Measurements from ENCODE around the gene APMAP. TPM values are rescaled to one million over a fixed set of nuclear protein-coding genes. Genes with fewer than 3 reads are reported as not detected.
"Not testable (repeated sequence)": the region's sequence is repeated elsewhere in the genome, so short reads cannot be mapped to it uniquely, and the experiment has no call there.

The APMAP gene
- total RNA-seq, 1 donor from 2014 or later: 48.8 TPM

GRCh38 chr20:24953621-24954133 lies 38.9 kb downstream of the APMAP start:
- DNase-seq (ENCODE audit: low spot score): no peak
- Mint-ChIP-seq H3K9me3 (no peaks in the 10 kb centered on the region), H3K27ac (peak overlapping the region; percentile 80), H3K27me3 (ENCODE audit: low read depth) (no peaks in the 10 kb centered on the region), H3K36me3 (ENCODE audit: low read depth) (peaks cover 75% of the 10 kb centered on the region), H3K4me3 (ENCODE audit: low read depth) (peak overlapping the region; percentile 13), H3K4me1 (ENCODE audit: low read depth) (peaks cover 47% of the 10 kb centered on the region)
- intact Hi-C loops (cut with micrococcal nuclease): no loop called here

DNA sequence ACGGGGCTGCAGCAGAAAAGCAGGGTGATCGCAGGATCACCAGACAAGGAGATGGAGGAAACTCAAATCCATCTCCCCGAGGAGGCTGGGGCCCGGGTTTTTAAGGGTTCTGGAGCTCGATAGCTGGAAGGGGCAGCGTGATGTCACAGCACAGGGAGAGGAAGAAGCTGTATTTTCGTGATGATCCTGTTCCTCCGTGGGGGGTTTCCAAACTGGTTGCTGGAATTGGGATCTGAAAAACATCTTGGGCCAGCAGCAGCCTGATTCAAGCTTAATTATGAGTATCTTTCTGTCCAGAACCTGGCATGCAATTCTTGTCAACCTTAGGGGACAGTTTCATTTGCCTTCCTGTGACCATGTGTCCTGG lies 39.4 kb downstream of the APMAP start:
- Mint-ChIP-seq H3K27me3 (ENCODE audit: low read depth) (no peaks in the 10 kb centered on the region), H3K9me3 (peaks cover under 1% of the 10 kb centered on the region), H3K4me1 (ENCODE audit: low read depth) (peaks cover 52% of the 10 kb centered on the region), H3K27ac (peak overlapping the region; percentile 80), H3K4me3 (ENCODE audit: low read depth) (peak overlapping the region; percentile 49), H3K36me3 (ENCODE audit: low read depth) (peaks cover 77% of the 10 kb centered on the region)
- intact Hi-C loops (cut with micrococcal nuclease): no loop called here
- no peak for DNase-seq (ENCODE audit: low spot score)

- Mint-ChIP-seq H3K27ac (peak overlapping the region; percentile 80), H3K4me3 (ENCODE audit: low read depth) (peak overlapping the region; percentile 94), H3K4me1 (ENCODE audit: low read depth) (peaks cover 58% of the 10 kb centered on the region), H3K36me3 (ENCODE audit: low read depth) (peaks cover 78% of the 10 kb centered on the region), H3K27me3 (ENCODE audit: low read depth) (no peaks in the 10 kb centered on the region), H3K9me3 (peaks cover 6% of the 10 kb centered on the region)
- intact Hi-C loops (cut with micrococcal nuclease): no loop called here
- no peak for DNase-seq (ENCODE audit: low spot score)
Measured at GRCh38 chr20:24952376-24953208, 40.0 kb downstream of the APMAP start.

GRCh38 chr20:24951536-24952083 lies 40.9 kb downstream of the APMAP start:
- peak overlapping the region; percentile 72 for H3K27ac Mint-ChIP-seq
- H3K4me3 Mint-ChIP-seq (ENCODE audit: low read depth): peak overlapping the region; percentile 94
- no peak for DNase-seq (ENCODE audit: low spot score)
- H3K9me3 Mint-ChIP-seq: peaks cover 16% of the 10 kb centered on the region
- peaks cover 82% of the 10 kb centered on the region for H3K36me3 Mint-ChIP-seq (ENCODE audit: low read depth)
- peaks cover 62% of the 10 kb centered on the region for H3K4me1 Mint-ChIP-seq (ENCODE audit: low read depth)
- H3K27me3 Mint-ChIP-seq (ENCODE audit: low read depth): no peaks in the 10 kb centered on the region
- intact Hi-C loops (cut with micrococcal nuclease): no loop called here

DNA sequence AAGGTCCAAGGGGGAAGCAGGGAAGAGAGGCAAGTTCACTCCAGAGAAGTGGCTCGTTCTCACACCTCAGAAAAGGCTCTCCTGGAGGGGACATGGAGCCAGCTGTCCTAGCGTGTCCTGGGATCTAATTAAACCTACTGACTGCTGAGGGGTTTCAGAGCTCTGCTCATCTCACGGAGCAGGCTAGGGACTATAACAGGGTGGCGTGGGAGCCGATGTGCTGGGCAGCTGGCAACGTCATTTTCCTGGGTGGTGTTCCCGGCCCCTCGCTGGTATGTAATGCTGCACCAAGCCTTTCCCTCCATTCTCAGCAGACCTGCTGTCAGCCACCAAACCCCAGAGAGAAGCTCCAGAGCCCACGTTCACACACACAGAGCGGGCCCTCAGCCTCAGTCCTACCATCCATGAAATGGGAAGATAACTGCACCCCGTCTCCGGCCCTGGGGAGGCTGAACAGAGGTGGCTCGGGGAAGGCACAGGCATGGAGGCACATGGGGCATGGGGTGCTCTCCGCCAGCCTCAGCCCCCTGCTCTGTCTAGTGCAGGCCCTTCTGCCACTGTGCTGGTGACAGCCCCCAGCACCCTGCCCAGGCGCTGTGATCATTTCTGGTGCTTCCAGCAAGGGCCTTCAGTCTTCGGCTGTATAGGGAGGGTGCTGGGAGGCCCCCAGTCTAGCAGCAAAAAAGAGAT lies 41.6 kb downstream of the APMAP start:
- peaks cover 62% of the 10 kb centered on the region for H3K4me1 Mint-ChIP-seq (ENCODE audit: low read depth)
- peak overlapping the region; percentile 94 for H3K4me3 Mint-ChIP-seq (ENCODE audit: low read depth)
- H3K9me3 Mint-ChIP-seq: peaks cover 21% of the 10 kb centered on the region
- H3K27ac Mint-ChIP-seq: peak overlapping the region; percentile 72
- H3K36me3 Mint-ChIP-seq (ENCODE audit: low read depth): peaks cover 82% of the 10 kb centered on the region
- H3K27me3 Mint-ChIP-seq (ENCODE audit: low read depth): no peaks in the 10 kb centered on the region
- intact Hi-C loops (cut with micrococcal nuclease): no loop called here
- DNase-seq (ENCODE audit: low spot score): peak; percentile 7

DNA sequence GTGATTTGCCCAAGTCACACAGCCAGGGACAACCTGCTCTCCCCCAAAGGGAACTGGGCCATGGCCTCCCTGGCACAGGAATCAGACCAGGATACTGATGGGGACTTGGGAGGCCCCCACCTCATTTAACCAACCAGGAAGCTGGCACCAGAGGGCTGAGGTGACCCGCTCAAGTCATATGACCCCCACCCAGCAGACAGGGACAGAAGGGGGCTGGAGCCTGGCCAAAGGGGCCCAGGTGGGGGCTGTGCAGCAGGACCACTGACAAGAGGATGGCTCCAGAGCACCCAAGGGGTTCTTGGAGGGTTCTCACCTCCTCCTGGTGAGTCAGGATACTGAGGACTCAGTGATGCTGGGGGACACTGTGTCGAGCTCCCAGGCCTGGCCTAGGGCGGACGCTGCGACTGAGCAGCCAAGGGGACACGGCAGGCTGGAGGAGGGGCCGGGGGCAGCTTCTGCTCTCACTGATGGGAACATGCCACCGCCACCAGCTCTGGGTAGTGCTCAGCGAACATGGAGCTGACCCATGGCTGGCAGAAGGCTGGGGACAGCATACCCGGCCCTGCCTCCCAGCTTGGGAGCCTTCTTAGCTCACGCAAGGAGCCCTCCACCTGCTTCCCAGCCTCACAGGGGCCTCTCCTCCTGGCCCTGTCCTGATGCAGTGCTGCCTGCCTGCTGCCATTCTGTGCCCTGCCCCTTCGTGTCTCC lies 42.3 kb downstream of the APMAP start:
- peaks cover 28% of the 10 kb centered on the region for H3K9me3 Mint-ChIP-seq
- H3K27ac Mint-ChIP-seq: peak overlapping the region; percentile 96
- DNase-seq (ENCODE audit: low spot score): no peak
- H3K36me3 Mint-ChIP-seq (ENCODE audit: low read depth): peaks cover 82% of the 10 kb centered on the region
- intact Hi-C loops (cut with micrococcal nuclease): no loop called here
- peak overlapping the region; percentile 94 for H3K4me3 Mint-ChIP-seq (ENCODE audit: low read depth)
- H3K27me3 Mint-ChIP-seq (ENCODE audit: low read depth): no peaks in the 10 kb centered on the region
- peaks cover 63% of the 10 kb centered on the region for H3K4me1 Mint-ChIP-seq (ENCODE audit: low read depth)

DNA sequence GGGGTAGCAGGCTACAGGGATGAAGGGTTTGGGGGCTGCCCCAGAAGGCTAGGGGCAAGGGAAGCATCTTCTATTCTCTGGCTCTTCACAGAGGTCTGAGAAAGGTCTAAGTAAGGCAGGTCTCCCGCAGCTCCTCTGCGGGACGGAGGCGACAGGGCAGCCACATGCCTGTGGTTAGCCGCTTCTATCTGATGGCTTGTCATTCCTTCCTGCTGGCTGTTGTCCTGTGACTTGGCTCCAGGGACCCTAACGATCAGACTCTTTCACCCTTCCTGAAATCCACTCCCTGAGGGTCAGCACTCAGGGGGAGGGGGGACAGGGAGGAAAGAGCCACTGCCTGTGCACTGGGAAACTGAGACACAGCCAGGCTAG lies 42.8 kb downstream of the APMAP start:
- H3K4me3 Mint-ChIP-seq (ENCODE audit: low read depth): peak overlapping the region; percentile 94

GRCh38 chr20:24948939-24949679 lies 43.4 kb downstream of the APMAP start, which contains the start of gene CST7:
TSS of gene CST7 (plus strand) at chr20:24949269. CDS start at chr20:24949506, 237 bp downstream.
- H3K36me3 Mint-ChIP-seq (ENCODE audit: low read depth): peaks cover 76% of the 10 kb centered on the region
- peaks cover 39% of the 10 kb centered on the region for H3K9me3 Mint-ChIP-seq
- DNase-seq (ENCODE audit: low spot score): peak; percentile 83
- peak within 1 kb of the TSS; percentile 94 for H3K4me3 Mint-ChIP-seq (ENCODE audit: low read depth)
- H3K27me3 Mint-ChIP-seq (ENCODE audit: low read depth): no peaks in the 10 kb centered on the region
- intact Hi-C loops (cut with micrococcal nuclease): loop anchor here (1.0 to 5.0 kb wide), 5 partner anchors 17 to 443 kb away; partner anchors contain the start of genes ABHD12 and ACSS1
- peaks cover 57% of the 10 kb centered on the region for H3K4me1 Mint-ChIP-seq (ENCODE audit: low read depth)
- peak within 1 kb of the TSS; percentile 96 for H3K27ac Mint-ChIP-seq

More for the DNA sequence above, 42.8 kb downstream of the APMAP start:
- H3K27ac Mint-ChIP-seq: peak overlapping the region; percentile 96
- DNase-seq (ENCODE audit: low spot score): peak; percentile 32
- H3K9me3 Mint-ChIP-seq: peaks cover 34% of the 10 kb centered on the region
- H3K27me3 Mint-ChIP-seq (ENCODE audit: low read depth): no peaks in the 10 kb centered on the region
- H3K36me3 Mint-ChIP-seq (ENCODE audit: low read depth): peaks cover 77% of the 10 kb centered on the region
- intact Hi-C loops (cut with micrococcal nuclease): loop anchor here (1.0 to 5.0 kb wide), 5 partner anchors 17 to 443 kb away; partner anchors contain the start of genes ABHD12 and ACSS1
- H3K4me1 Mint-ChIP-seq (ENCODE audit: low read depth): peaks cover 59% of the 10 kb centered on the region

DNA sequence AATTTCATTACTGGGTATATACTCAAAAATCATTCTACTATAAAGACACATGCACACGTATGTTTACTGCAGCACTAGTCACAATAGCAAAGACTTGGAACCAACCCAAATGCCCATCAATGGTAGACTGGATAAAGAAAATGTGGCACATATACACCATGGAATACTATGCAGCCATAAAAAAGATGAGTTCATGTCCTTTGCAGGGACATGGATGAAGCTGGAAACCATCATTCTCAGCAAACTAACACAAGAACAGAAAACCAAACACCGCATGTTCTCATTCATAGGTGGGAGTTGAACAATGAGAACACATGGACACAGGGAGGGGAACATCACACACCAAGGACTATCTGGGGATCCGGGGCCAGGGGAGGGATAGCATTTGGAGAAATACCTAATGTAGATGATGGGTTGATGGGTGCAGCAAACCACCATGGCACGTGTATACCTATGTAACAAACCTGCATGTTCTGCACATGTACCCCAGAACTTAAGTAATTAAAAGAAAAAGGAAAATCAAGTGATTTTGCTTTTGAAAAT lies 44.1 kb downstream of the APMAP start:
- Mint-ChIP-seq H3K9me3 (peaks cover 43% of the 10 kb centered on the region), H3K4me1 (ENCODE audit: low read depth) (peaks cover 53% of the 10 kb centered on the region), H3K27ac (peak overlapping the region; percentile 96), H3K36me3 (ENCODE audit: low read depth) (peaks cover 73% of the 10 kb centered on the region), H3K4me3 (ENCODE audit: low read depth) (peak overlapping the region; percentile 94)
- intact Hi-C loops (cut with micrococcal nuclease): loop anchor here (2.0 to 5.0 kb wide), 4 partner anchors 42 to 444 kb away; partner anchors contain the start of genes ABHD12 and ACSS1
- DNase-seq (ENCODE audit: low spot score); H3K27me3 Mint-ChIP-seq (ENCODE audit: low read depth): not testable (repeated sequence)

GRCh38 chr20:24946376-24946775 lies 46.2 kb downstream of the APMAP start:
- not testable (repeated sequence) for H3K27ac Mint-ChIP-seq; H3K27me3 Mint-ChIP-seq (ENCODE audit: low read depth); DNase-seq (ENCODE audit: low spot score); H3K4me3 Mint-ChIP-seq (ENCODE audit: low read depth)
- H3K36me3 Mint-ChIP-seq (ENCODE audit: low read depth): peaks cover 60% of the 10 kb centered on the region
- peaks cover 37% of the 10 kb centered on the region for H3K4me1 Mint-ChIP-seq (ENCODE audit: low read depth)
- peaks cover 54% of the 10 kb centered on the region for H3K9me3 Mint-ChIP-seq
- intact Hi-C loops (cut with micrococcal nuclease): loop anchor here (5.0 kb wide), 3 partner anchors 111 to 446 kb away; partner anchors contain the start of genes ABHD12 and ACSS1

DNA sequence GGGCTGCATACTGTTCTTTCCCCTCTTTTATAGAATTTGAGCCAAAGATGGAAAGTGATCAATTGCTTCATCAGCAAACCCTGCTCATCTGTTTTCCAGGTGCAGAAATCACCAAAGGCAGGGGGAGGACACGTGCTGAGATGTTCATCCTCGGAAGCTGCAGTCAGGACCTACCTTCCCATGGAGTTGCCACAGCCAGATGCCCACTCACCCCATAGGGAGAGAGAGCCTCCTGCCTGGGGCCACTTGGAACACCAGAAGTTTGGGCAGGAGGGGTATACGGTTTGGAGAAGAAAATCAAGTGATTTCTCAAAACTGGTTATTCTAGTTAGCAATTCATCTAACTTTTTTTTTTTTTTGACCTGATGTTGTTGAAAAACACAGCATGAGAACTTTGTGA lies 48.8 kb downstream of the APMAP start:
- H3K4me1 Mint-ChIP-seq (ENCODE audit: low read depth): peaks cover 29% of the 10 kb centered on the region
- H3K4me3 Mint-ChIP-seq (ENCODE audit: low read depth): no peak overlapping the region
- H3K27ac Mint-ChIP-seq: no peak overlapping the region
- peaks cover 61% of the 10 kb centered on the region for H3K9me3 Mint-ChIP-seq
- H3K27me3 Mint-ChIP-seq (ENCODE audit: low read depth): no peaks in the 10 kb centered on the region
- no peak for DNase-seq (ENCODE audit: low spot score)
- intact Hi-C loops (cut with micrococcal nuclease): no loop called here
- peaks cover 44% of the 10 kb centered on the region for H3K36me3 Mint-ChIP-seq (ENCODE audit: low read depth)

All from activated T-helper 2 cell treated with anti-CD3 and anti-CD28 coated beads, Interferon-gamma antibody, Interleukin-2, Interleukin-4, amounts not matched to agents 10 μg/mL and 5 μg/mL and 100 μg/mL, durations not matched to agents 14 hours and 24 hours and 36 hours (primary cell).